Neural progenitor cell (in vitro differentiated cells): Measurements from ENCODE around the gene HRCT1. TPM values are rescaled to one million over a fixed set of nuclear protein-coding genes. Genes with fewer than 3 reads are reported as not detected.

Experiments used
- DNase-seq: peaks from one replicate; pipeline ENCODE4 v3.0.0-alpha.2; 2016; ENCODE audit warnings: low spot score
- H2AFZ ChIP-seq: fragments of 200-600 bp; sonication (generic); replicated peaks from 2 replicates; pipeline ENCODE4 v1.6.1; 2016; ENCODE audit warnings: antibody characterized with exemption
- H3F3A ChIP-seq: fragments of 200-600 bp; sonication (generic); 2 replicates; pipeline ENCODE4 v1.6.1; 2016; ENCODE audit warnings: antibody characterized with exemption, low read depth
- H3K27ac ChIP-seq: fragments of 200-600 bp; sonication (generic); 2 replicates; pipeline ENCODE4 v1.5.1; 2016; ENCODE audit warnings: mild to moderate bottlenecking
- H3K27me3 ChIP-seq: fragments of 200-600 bp; sonication (generic); 2 replicates; pipeline ENCODE4 v1.6.1; 2016; ENCODE audit warnings: mild to moderate bottlenecking, moderate library complexity
- H3K36me3 ChIP-seq: fragments of 200-600 bp; sonication (generic); 2 replicates; pipeline ENCODE4 v1.5.1; 2016
- H3K4me1 ChIP-seq: fragments of 200-600 bp; sonication (generic); 2 replicates; pipeline ENCODE4 v1.6.1; 2016; ENCODE audit warnings: mixed run types
- H3K4me2 ChIP-seq: fragments of 200-600 bp; sonication (generic); 2 replicates; pipeline ENCODE4 v1.6.1; 2016
- H3K4me3 ChIP-seq: fragments of 200-600 bp; sonication (generic); 2 replicates; pipeline ENCODE4 v1.5.1; 2016
- H3K79me2 ChIP-seq: fragments of 200-600 bp; sonication (generic); 2 replicates; pipeline ENCODE4 v1.6.1; 2016; ENCODE audit warnings: low read depth
- H3K9ac ChIP-seq: fragments of 200-600 bp; sonication (generic); 2 replicates; pipeline ENCODE4 v1.6.1; 2016
- H3K9me3 ChIP-seq: fragments of 200-600 bp; sonication (generic); 2 replicates; pipeline ENCODE4 v1.5.1; 2016; ENCODE audit warnings: low read depth
- H4K20me1 ChIP-seq: fragments of 200-600 bp; sonication (generic); 2 replicates; pipeline ENCODE4 v1.6.1; 2016; ENCODE audit warnings: low read depth
- H3K27ac Mint-ChIP-seq: 3 replicates; pipeline ENCODE4 v1.8.0; 2021; ENCODE audit warnings: mixed read lengths
- H3K27me3 Mint-ChIP-seq: 2 replicates; pipeline ENCODE4 v1.8.0; 2022; ENCODE audit warnings: low read depth, mild to moderate bottlenecking, inconsistent platforms, moderate library complexity, mixed read lengths; ENCODE audit not compliant: insufficient read depth
- H3K36me3 Mint-ChIP-seq: 3 replicates; pipeline ENCODE4 v1.8.0; 2021; ENCODE audit warnings: mixed read lengths
- H3K4me1 Mint-ChIP-seq: 3 replicates; pipeline ENCODE4 v1.8.0; 2021; ENCODE audit warnings: mixed read lengths
- H3K4me3 Mint-ChIP-seq: 3 replicates; pipeline ENCODE4 v1.8.0; 2021; ENCODE audit warnings: mild to moderate bottlenecking, moderate library complexity, mixed read lengths
- H3K9me3 Mint-ChIP-seq: 3 replicates; pipeline ENCODE4 v1.8.0; 2020; ENCODE audit warnings: mixed read lengths
- CTCF ChIP-seq: fragments of 200-600 bp; sonication (generic); IDR thresholded peaks from 2 replicates; pipeline ENCODE4 v1.5.1; 2017; ENCODE audit warnings: antibody characterized with exemption, mild to moderate bottlenecking
- EZH2 ChIP-seq: fragments of 200-600 bp; sonication (generic); IDR thresholded peaks from 2 replicates; pipeline ENCODE4 v1.6.1; 2017; ENCODE audit warnings: antibody characterized with exemption, mild to moderate bottlenecking, moderate library complexity
- EZH2phosphoT487 ChIP-seq: fragments of 200-600 bp; sonication (generic); IDR thresholded peaks from 2 replicates; pipeline ENCODE4 v1.6.1; 2017; ENCODE audit warnings: antibody characterized with exemption
- total RNA-seq: library from RNA; depleted of rRNA; stranded (reverse); fragments of >200 nt; gene quantifications from 2 replicates; pipeline ENCODE4 v1.2.3, GENCODE V29; 2015; ENCODE audit warnings: low replicate concordance

The HRCT1 gene
- total RNA-seq, 1 donor from 2014 or later = not detected

DNA sequence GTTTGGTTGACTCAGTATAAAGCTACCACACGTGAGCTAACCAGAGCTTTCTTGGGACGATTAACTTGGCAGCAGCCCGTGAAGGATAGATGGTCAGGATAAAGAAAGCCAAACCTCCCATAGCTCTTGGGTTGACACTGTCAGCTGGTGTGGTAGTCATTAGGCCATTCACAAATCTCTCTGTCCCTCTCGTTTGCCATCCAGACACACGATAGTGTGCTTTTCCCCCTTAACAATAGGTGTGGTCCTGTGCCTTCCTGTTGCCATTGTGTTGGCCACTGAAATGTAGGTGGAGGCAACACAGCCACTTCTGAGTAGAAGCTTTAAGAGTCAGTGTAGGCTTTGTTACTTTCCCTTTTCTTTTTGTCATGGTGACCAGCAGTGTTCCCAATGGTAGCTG is 47.5 kb upstream of the HRCT1 start:
- Histone ChIP-seq H4K20me1 (no peaks in the 10 kb centered on the region), H2AFZ (no peak overlapping the region), H3K27ac (no peak overlapping the region), H3K4me2 (no peak overlapping the region), H3K36me3 (no peaks in the 10 kb centered on the region), H3K4me3 (no peak overlapping the region), H3K27me3 (peaks cover 4% of the 10 kb centered on the region), H3K9ac (no peak overlapping the region), H3K4me1 (no peaks in the 10 kb centered on the region), H3K9me3 (no peaks in the 10 kb centered on the region), H3F3A (no peaks in the 10 kb centered on the region), H3K79me2 (no peaks in the 10 kb centered on the region)
- TF ChIP-seq EZH2 (no peak), CTCF (no peak), EZH2phosphoT487 (no peak)
- no peaks in the 10 kb centered on the region for H3K9me3 Mint-ChIP-seq
- H3K4me1 Mint-ChIP-seq = no peaks in the 10 kb centered on the region
- no peak overlapping the region for H3K4me3 Mint-ChIP-seq
- peaks cover 11% of the 10 kb centered on the region for H3K27me3 Mint-ChIP-seq
- DNase-seq = no peak
- peaks cover 2% of the 10 kb centered on the region for H3K36me3 Mint-ChIP-seq
- H3K27ac Mint-ChIP-seq = no peak overlapping the region

- peaks cover 4% of the 10 kb centered on the region for H3K27me3 ChIP-seq
- TF ChIP-seq CTCF = no peak
- TF ChIP-seq EZH2 = no peak
- no peak for TF ChIP-seq EZH2phosphoT487
- H3K9me3 ChIP-seq = no peaks in the 10 kb centered on the region
- no peak overlapping the region for H3K4me3 ChIP-seq
- no peaks in the 10 kb centered on the region for H3K36me3 ChIP-seq
- DNase-seq = no peak
- Mint-ChIP-seq H3K36me3 (peaks cover 2% of the 10 kb centered on the region), H3K27me3 (peaks cover 13% of the 10 kb centered on the region), H3K4me3 (no peak overlapping the region), H3K9me3 (no peaks in the 10 kb centered on the region), H3K4me1 (no peaks in the 10 kb centered on the region), H3K27ac (no peak overlapping the region)
- H2AFZ ChIP-seq = no peak overlapping the region
- no peaks in the 10 kb centered on the region for H3K79me2 ChIP-seq
- H3K4me1 ChIP-seq = no peaks in the 10 kb centered on the region
- no peak overlapping the region for H3K9ac ChIP-seq
- no peak overlapping the region for H3K27ac ChIP-seq
- no peak overlapping the region for H3K4me2 ChIP-seq
- no peaks in the 10 kb centered on the region for H3F3A ChIP-seq
- no peaks in the 10 kb centered on the region for H4K20me1 ChIP-seq
Measured at GRCh38 chr9:35859310-35859989, 46.6 kb upstream of the HRCT1 start.

GRCh38 chr9:35859990-35860339 is 46.0 kb upstream of the HRCT1 start:
- H3K36me3 ChIP-seq = no peaks in the 10 kb centered on the region
- H3K9ac ChIP-seq = no peak overlapping the region
- no peak for TF ChIP-seq EZH2
- no peak for TF ChIP-seq EZH2phosphoT487
- no peak for TF ChIP-seq CTCF
- no peak overlapping the region for H2AFZ ChIP-seq
- no peaks in the 10 kb centered on the region for H3K4me1 ChIP-seq
- no peaks in the 10 kb centered on the region for H3K79me2 ChIP-seq
- no peaks in the 10 kb centered on the region for H4K20me1 ChIP-seq
- H3F3A ChIP-seq = no peaks in the 10 kb centered on the region
- H3K36me3 Mint-ChIP-seq = peaks cover 2% of the 10 kb centered on the region
- no peak overlapping the region for H3K27ac ChIP-seq
- H3K9me3 ChIP-seq = no peaks in the 10 kb centered on the region
- no peaks in the 10 kb centered on the region for H3K4me1 Mint-ChIP-seq
- H3K4me3 Mint-ChIP-seq = no peak overlapping the region
- DNase-seq = no peak
- peaks cover 4% of the 10 kb centered on the region for H3K27me3 ChIP-seq
- H3K27me3 Mint-ChIP-seq = peaks cover 13% of the 10 kb centered on the region
- H3K4me3 ChIP-seq = no peak overlapping the region
- no peak overlapping the region for H3K4me2 ChIP-seq
- H3K27ac Mint-ChIP-seq = no peak overlapping the region
- no peaks in the 10 kb centered on the region for H3K9me3 Mint-ChIP-seq
